ENCODE data around the gene HPRT1.

GRCh38 chrX:134544135-134544512 is 84.2 kb downstream of the HPRT1 start:
- no peak for TF ChIP-seq CTCF (IDR thresholded peaks at IDR 0.05 in 8 of 11, conservative IDR thresholded peaks at IDR 0.05 in 3 of 11)
- TF ChIP-seq POLR2AphosphoS5 (IDR thresholded peaks at IDR 0.05), result no peak
